ENCODE measurements around the gene CRIP2. TPM values are rescaled to one million over a fixed set of nuclear protein-coding genes. Genes with fewer than 3 reads are reported as not detected.

The CRIP2 gene
- total RNA-seq, 1 donor from 2014 or later = 71.8 TPM

GRCh38 chr14:105525326-105525725, 50.7 kb downstream of the CRIP2 start:
- no peak overlapping the region for H3K27ac ChIP-seq (ENCODE audit: low read depth, low read length)
- Mint-ChIP-seq H3K27me3 (ENCODE audit: low read depth, unreplicated experiment) (peaks cover 34% of the 10 kb centered on the region), H3K9me3 (ENCODE audit: unreplicated experiment) (peaks cover 2% of the 10 kb centered on the region), H3K4me3 (ENCODE audit: unreplicated experiment) (no peak overlapping the region), H3K4me1 (ENCODE audit: low read depth, unreplicated experiment) (no peaks in the 10 kb centered on the region), H3K27ac (ENCODE audit: unreplicated experiment) (no peak overlapping the region), H3K36me3 (ENCODE audit: low read depth, unreplicated experiment) (no peaks in the 10 kb centered on the region)
- H3K4me3 ChIP-seq (ENCODE audit: insufficient read depth, low read depth, low read length) = no peak overlapping the region
- TF ChIP-seq CTCF (IDR thresholded peaks at IDR 0.05; ENCODE audit: insufficient read depth, low read depth, low read length) (no peak), EZH2 (IDR thresholded peaks at IDR 0.05; ENCODE audit: insufficient read depth, low read length) (no peak)
- H3K4me2 ChIP-seq (ENCODE audit: low read length) = no peak overlapping the region
- no peaks in the 10 kb centered on the region for H4K20me1 ChIP-seq (ENCODE audit: insufficient read depth, low read length)
- H3K9ac ChIP-seq (ENCODE audit: low read length) = no peak overlapping the region
- FAIRE-seq (no peak), DNase-seq (ENCODE audit: low read depth) (no peak)
- H2AFZ ChIP-seq (ENCODE audit: low read depth, low read length) = no peak overlapping the region
- no peaks in the 10 kb centered on the region for H3K9me3 ChIP-seq (ENCODE audit: insufficient read depth, low read depth, low read length)
- H3K36me3 ChIP-seq (ENCODE audit: insufficient read depth, low read length) = no peaks in the 10 kb centered on the region
- no peaks in the 10 kb centered on the region for H3K27me3 ChIP-seq (ENCODE audit: insufficient read depth, low read length)
- no peaks in the 10 kb centered on the region for H3K79me2 ChIP-seq (ENCODE audit: insufficient read depth, low read length)
- H3K4me1 ChIP-seq (ENCODE audit: insufficient read depth, low read length) = peaks cover 7% of the 10 kb centered on the region

GRCh38 chr14:105525861-105526775, 51.5 kb downstream of the CRIP2 start, which contains the start of gene TMEM121:
Gene TMEM121, plus strand, starts transcription at chr14:105526583. Its CDS starts 2,252 bp downstream, at chr14:105528835.
- Histone ChIP-seq H3K27me3 (ENCODE audit: insufficient read depth, low read length) (no peaks in the 10 kb centered on the region), H3K9me3 (ENCODE audit: insufficient read depth, low read depth, low read length) (no peaks in the 10 kb centered on the region), H3K4me2 (ENCODE audit: low read length) (peak within 1 kb of the TSS; percentile 87), H3K36me3 (ENCODE audit: insufficient read depth, low read length) (no peaks in the 10 kb centered on the region), H2AFZ (ENCODE audit: low read depth, low read length) (peak within 1 kb of the TSS; percentile 56), H3K27ac (ENCODE audit: low read depth, low read length) (no peak within 1 kb of the TSS), H4K20me1 (ENCODE audit: insufficient read depth, low read length) (no peaks in the 10 kb centered on the region), H3K4me1 (ENCODE audit: insufficient read depth, low read length) (peaks cover 7% of the 10 kb centered on the region), H3K4me3 (ENCODE audit: insufficient read depth, low read depth, low read length) (peak within 1 kb of the TSS; percentile 28), H3K9ac (ENCODE audit: low read length) (peak within 1 kb of the TSS; percentile 52), H3K79me2 (ENCODE audit: insufficient read depth, low read length) (no peaks in the 10 kb centered on the region)
- H3K4me1 Mint-ChIP-seq (ENCODE audit: low read depth, unreplicated experiment) = no peaks in the 10 kb centered on the region
- TF ChIP-seq EZH2 (IDR thresholded peaks at IDR 0.05; ENCODE audit: insufficient read depth, low read length) = no peak
- no peak for TF ChIP-seq CTCF (IDR thresholded peaks at IDR 0.05; ENCODE audit: insufficient read depth, low read depth, low read length)
- H3K36me3 Mint-ChIP-seq (ENCODE audit: low read depth, unreplicated experiment) = no peaks in the 10 kb centered on the region
- peak within 1 kb of the TSS; percentile 69 for H3K4me3 Mint-ChIP-seq (ENCODE audit: unreplicated experiment)
- peaks cover 2% of the 10 kb centered on the region for H3K9me3 Mint-ChIP-seq (ENCODE audit: unreplicated experiment)
- DNase-seq (ENCODE audit: low read depth) (no peak), FAIRE-seq (no peak)
- peaks cover 32% of the 10 kb centered on the region for H3K27me3 Mint-ChIP-seq (ENCODE audit: low read depth, unreplicated experiment)
- no peak within 1 kb of the TSS for H3K27ac Mint-ChIP-seq (ENCODE audit: unreplicated experiment)
